Daoy (cell line): ENCODE results near the gene COMMD8. TPM values are rescaled to one million over a fixed set of nuclear protein-coding genes. Genes with fewer than 3 reads are reported as not detected.
"Not testable (repeated sequence)": the region's sequence is repeated elsewhere in the genome, so short reads cannot be mapped to it uniquely, and the experiment has no call there.

Experiments
- DNase-seq: peaks from one replicate; pipeline ENCODE4 v3.0.0-alpha.2; 2015; ENCODE audit warnings: low read depth
- total RNA-seq: library from RNA; depleted of rRNA; stranded (reverse); fragments of >200 nt; shearing (Covaris generic); gene quantifications from 2 replicates; pipeline ENCODE4 v1.2.3, GENCODE V29; 2014; rRNA removed

Gene COMMD8
- 50.3 and 59.7 TPM in 2 replicates for total RNA-seq

- DNase-seq, result peak; percentile 98
These were observed at the start of gene COMMD8 for GRCh38 chr4:47463235-47463956. Gene COMMD8 (minus strand): TSS chr4:47463702. CDS start chr4:47463651, 51 bp downstream.

- DNase-seq, result no peak
These were observed 47.1 kb upstream of the COMMD8 start for GRCh38 chr4:47510506-47511143.

GRCh38 chr4:47505666-47506065 lies 42.2 kb upstream of the COMMD8 start:
- no peak for DNase-seq

GRCh38 chr4:47505147-47505546 lies 41.6 kb upstream of the COMMD8 start:
- no peak for DNase-seq

GRCh38 chr4:47500776-47501175 lies 37.3 kb upstream of the COMMD8 start:
- no peak for DNase-seq

- no peak for DNase-seq
These were observed 36.2 kb upstream of the COMMD8 start for GRCh38 chr4:47499700-47500099.

GRCh38 chr4:47498899-47499298 lies 35.4 kb upstream of the COMMD8 start:
- DNase-seq, result no peak

- DNase-seq, result no peak
These were observed 30.6 kb upstream of the COMMD8 start for GRCh38 chr4:47494124-47494430.

GRCh38 chr4:47493238-47494123 lies 30.0 kb upstream of the COMMD8 start:
- DNase-seq, result no peak

- DNase-seq, result peak; percentile 41
These were observed 27.0 kb upstream of the COMMD8 start for GRCh38 chr4:47490550-47490949.

- DNase-seq, result no peak
These were observed 25.2 kb upstream of the COMMD8 start for GRCh38 chr4:47488706-47489105.

- DNase-seq, result not testable (repeated sequence)
These were observed 23.2 kb upstream of the COMMD8 start for GRCh38 chr4:47486727-47487126.

- DNase-seq, result no peak
These were observed 22.8 kb upstream of the COMMD8 start for GRCh38 chr4:47486231-47486673.

GRCh38 chr4:47485768-47486167 lies 22.3 kb upstream of the COMMD8 start:
- no peak for DNase-seq

- peak; percentile 96 for DNase-seq
These were observed 21.7 kb upstream of the COMMD8 start, which contains the start of gene ATP10D for GRCh38 chr4:47485047-47485692. Gene ATP10D (plus strand): TSS chr4:47485275. CDS start chr4:47512541, 27,266 bp downstream.

GRCh38 chr4:47484168-47484567 lies 20.7 kb upstream of the COMMD8 start:
- no peak for DNase-seq

- DNase-seq, result peak; percentile 4
These were observed 20.2 kb upstream of the COMMD8 start for GRCh38 chr4:47483745-47484144.

GRCh38 chr4:47482326-47482725 lies 18.8 kb upstream of the COMMD8 start:
- DNase-seq, result peak; percentile 23

- DNase-seq, result no peak
These were observed 15.3 kb upstream of the COMMD8 start for GRCh38 chr4:47478804-47479203.

GRCh38 chr4:47475411-47475810 lies 11.9 kb upstream of the COMMD8 start:
- no peak for DNase-seq

- no peak for DNase-seq
These were observed 11.3 kb upstream of the COMMD8 start for GRCh38 chr4:47474799-47475198.
